OCI-LY1 (cell line): ENCODE results near the gene B4GALNT2.

Experiments used
- CTCF ChIP-seq: fragments of 200-600 bp; sonication (generic), shearing (Covaris generic); IDR thresholded peaks from 2 replicates; pipeline ENCODE4 v1.5.1; 2017; ENCODE audit warnings: mild to moderate bottlenecking, antibody characterized with exemption, low read length, moderate library complexity, mixed read lengths
- EZH2 ChIP-seq: fragments of 200-600 bp; sonication (generic), shearing (Covaris generic); IDR thresholded peaks from 2 replicates; pipeline ENCODE4 v1.8.0; 2017; ENCODE audit warnings: borderline replicate concordance, mixed run types, mild to moderate bottlenecking, antibody characterized with exemption, low read length, moderate library complexity, mixed read lengths

GRCh38 chr17:49122566-49122965 is 10.0 kb upstream of the B4GALNT2 start:
- TF ChIP-seq EZH2: no peak
- TF ChIP-seq CTCF: no peak
